Spleen (tissue), 3 donors: Measurements from ENCODE around the gene ACTN4.

Experiments
- POLR2A ChIP-seq, 3 donors: fragments of 450-650 bp; IDR thresholded peaks; one replicate each; pipeline ENCODE4 v1.5.1; 2017; ENCODE audit warnings: antibody characterized with exemption in 3 of 3, mild to moderate bottlenecking in 1 of 3
- POLR2AphosphoS5 ChIP-seq, 3 donors: sonication (generic); formaldehyde crosslinking; IDR thresholded peaks; one replicate each; pipeline ENCODE4 v1.5.1; 2017; ENCODE audit warnings: antibody characterized with exemption in 3 of 3

DNA sequence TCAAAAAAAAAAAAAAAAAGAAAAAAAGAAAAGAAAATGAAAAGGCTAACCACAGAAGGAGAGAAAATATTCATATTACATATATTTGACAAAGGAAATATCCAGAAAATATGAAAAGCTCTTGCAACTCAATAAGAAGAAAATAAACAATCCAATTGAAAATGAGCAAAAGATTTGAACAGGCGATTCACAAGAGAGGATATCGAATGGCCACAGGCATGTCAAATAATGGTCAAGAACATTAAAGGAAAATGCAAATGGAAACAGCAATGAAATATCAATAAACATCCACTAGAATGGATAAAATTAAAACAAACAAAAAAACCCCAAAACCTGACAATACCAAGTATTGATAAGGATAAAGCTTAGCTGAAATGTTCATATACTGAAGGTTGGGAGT, 117.8 kb downstream of the ACTN4 start:
- TF ChIP-seq POLR2A (IDR thresholded peaks at IDR 0.05) (no peak), POLR2AphosphoS5 (IDR thresholded peaks at IDR 0.05) (no peak)
